ENCODE results near the gene SF3A2. TPM values are rescaled to one million over a fixed set of nuclear protein-coding genes. Genes with fewer than 3 reads are reported as not detected.

Gene SF3A2
- total RNA-seq, 1 donor from 2014 or later = 37.6 TPM

DNA sequence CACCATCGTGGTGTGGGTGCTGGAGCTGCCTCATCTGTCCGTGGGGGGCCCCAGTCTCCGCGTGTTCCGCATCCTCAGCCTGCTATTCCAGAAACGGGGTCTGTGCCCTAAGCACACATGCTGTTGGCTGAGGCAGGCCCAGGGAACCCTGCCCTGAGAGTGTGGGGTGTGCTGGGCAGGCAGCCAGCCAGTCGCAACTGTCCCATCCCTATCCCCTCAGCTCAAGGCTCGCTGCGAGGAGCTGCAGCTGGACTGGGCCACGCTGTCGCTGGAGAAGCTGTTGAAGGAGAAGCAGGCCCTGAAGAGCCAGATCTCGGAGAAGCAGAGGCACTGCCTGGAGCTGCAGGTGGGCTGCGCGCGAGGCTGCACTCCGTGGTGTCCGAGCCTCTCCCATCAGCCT lies 22.4 kb upstream of the SF3A2 start:
- H3K27ac ChIP-seq (ENCODE audit: low read depth, low read length) = no peak overlapping the region
- H3K9me3 ChIP-seq (ENCODE audit: control insufficient read depth in 3 of 3, low read length in 3 of 3) = no peaks in the 10 kb centered on the region
- H3K4me3 ChIP-seq (ENCODE audit: low read length in 3 of 3) = no peak overlapping the region
- no peaks in the 10 kb centered on the region for H3K4me1 ChIP-seq (ENCODE audit: control insufficient read depth in 3 of 3, insufficient read depth in 3 of 3, low read length in 3 of 3)
- peaks cover 53 to 75% (median 69%) of the 10 kb centered on the region in 3 donors for H3K36me3 ChIP-seq (ENCODE audit: control insufficient read depth in 3 of 3, insufficient read depth in 3 of 3, low read length in 3 of 3)
- peak overlapping the region in 2 of 3 donors; percentile 23 to 33 for H3K9ac ChIP-seq (ENCODE audit: low read depth in 1 of 3, low read length in 3 of 3)
- no peaks in the 10 kb centered on the region for H3K27me3 ChIP-seq (ENCODE audit: control insufficient read depth in 3 of 3, insufficient read depth in 3 of 3, low read length in 3 of 3)

DNA sequence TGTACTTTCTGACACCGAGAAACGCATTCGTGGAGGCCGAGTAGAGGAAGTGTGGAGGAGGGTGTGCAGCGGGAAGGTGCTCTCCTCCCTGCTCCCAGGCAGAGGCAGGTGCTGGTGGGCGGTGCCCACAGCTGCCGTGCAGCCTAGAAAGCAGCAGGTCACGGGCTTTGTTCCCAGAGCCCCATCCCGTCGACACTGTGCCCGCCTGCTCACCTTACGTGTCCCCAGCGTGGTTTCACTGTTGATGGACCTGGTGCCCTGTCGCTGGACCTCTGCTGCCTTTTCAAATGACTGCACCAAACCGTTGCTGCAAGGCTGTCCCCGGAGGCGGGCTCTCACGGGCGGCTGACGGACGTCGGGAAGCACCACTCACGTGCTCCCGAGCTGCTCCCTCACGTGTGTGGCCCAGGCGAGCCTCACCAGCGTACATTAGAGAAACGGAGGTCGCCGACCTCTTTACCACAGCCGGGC lies 21.3 kb upstream of the SF3A2 start:
- Histone ChIP-seq H3K27ac (ENCODE audit: low read depth, low read length) (no peak overlapping the region), H3K4me1 (ENCODE audit: control insufficient read depth in 3 of 3, insufficient read depth in 3 of 3, low read length in 3 of 3) (no peaks in the 10 kb centered on the region), H3K36me3 (ENCODE audit: control insufficient read depth in 3 of 3, insufficient read depth in 3 of 3, low read length in 3 of 3) (peaks cover 59 to 74% (median 74%) of the 10 kb centered on the region in 3 donors), H3K4me3 (ENCODE audit: low read length in 3 of 3) (no peak overlapping the region), H3K9me3 (ENCODE audit: control insufficient read depth in 3 of 3, low read length in 3 of 3) (no peaks in the 10 kb centered on the region), H3K9ac (ENCODE audit: low read depth in 1 of 3, low read length in 3 of 3) (no peak overlapping the region), H3K27me3 (ENCODE audit: control insufficient read depth in 3 of 3, insufficient read depth in 3 of 3, low read length in 3 of 3) (no peaks in the 10 kb centered on the region)

DNA sequence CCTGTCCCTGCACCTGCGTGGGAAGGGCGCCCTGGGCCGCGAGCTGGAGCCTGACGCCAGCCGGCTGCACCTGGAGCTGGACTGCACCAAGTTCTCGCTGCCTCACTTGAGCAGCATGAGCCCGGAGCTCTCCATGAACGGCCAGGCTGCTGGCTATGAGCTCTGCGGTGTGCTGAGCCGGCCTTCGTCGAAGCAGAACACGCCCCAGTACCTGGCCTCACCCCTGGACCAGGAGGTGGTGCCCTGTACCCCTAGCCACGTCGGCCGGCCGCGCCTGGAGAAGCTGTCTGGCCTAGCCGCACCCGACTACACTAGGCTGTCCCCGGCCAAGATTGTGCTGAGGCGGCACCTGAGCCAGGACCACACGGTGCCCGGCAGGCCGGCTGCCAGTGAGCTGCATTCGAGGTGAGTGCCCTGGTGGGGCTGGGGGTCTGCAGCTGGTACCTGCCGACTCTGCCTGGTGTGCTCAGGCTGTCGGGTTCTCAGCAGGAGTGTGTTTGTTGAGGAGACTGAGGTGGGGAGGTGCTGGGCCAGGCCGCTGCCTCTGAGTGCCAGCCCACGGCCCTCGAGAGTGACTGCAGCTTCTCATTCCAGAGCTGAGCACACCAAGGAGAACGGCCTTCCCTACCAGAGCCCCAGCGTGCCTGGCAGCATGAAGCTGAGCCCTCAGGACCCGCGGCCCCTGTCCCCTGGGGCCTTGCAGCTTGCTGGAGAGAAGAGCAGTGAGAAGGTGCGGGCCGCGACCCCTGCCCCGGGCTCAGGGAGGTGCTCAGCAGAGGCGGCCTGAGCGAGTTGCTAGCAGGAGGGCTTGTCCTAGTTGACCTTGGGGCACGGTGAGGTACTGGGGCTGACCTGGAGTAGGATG lies 20.0 kb upstream of the SF3A2 start:
- Histone ChIP-seq H3K9ac (ENCODE audit: low read depth in 1 of 3, low read length in 3 of 3) (no peak overlapping the region), H3K4me1 (ENCODE audit: control insufficient read depth in 3 of 3, insufficient read depth in 3 of 3, low read length in 3 of 3) (no peaks in the 10 kb centered on the region), H3K36me3 (ENCODE audit: control insufficient read depth in 3 of 3, insufficient read depth in 3 of 3, low read length in 3 of 3) (peaks cover 55 to 71% (median 69%) of the 10 kb centered on the region in 3 donors), H3K27me3 (ENCODE audit: control insufficient read depth in 3 of 3, insufficient read depth in 3 of 3, low read length in 3 of 3) (no peaks in the 10 kb centered on the region), H3K4me3 (ENCODE audit: low read length in 3 of 3) (no peak overlapping the region), H3K9me3 (ENCODE audit: control insufficient read depth in 3 of 3, low read length in 3 of 3) (no peaks in the 10 kb centered on the region), H3K27ac (ENCODE audit: low read depth, low read length) (no peak overlapping the region)

DNA sequence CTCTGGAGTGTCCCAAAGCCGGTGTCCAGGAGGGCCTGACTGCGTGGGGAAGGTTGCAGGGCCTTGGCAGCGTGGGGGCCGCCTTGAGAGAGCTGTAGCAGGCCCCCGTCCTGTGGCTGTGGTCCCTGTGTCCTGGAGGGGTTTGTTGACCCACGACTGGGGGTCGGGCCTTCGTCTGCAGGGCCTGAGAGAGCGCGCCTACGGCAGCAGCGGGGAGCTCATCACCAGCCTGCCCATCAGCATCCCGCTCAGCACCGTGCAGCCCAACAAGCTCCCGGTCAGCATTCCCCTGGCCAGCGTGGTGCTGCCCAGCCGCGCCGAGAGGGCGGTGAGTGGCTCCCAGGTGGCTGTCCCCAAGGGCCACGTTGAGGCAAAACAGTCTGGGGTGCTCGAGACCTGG lies 19.0 kb upstream of the SF3A2 start:
- H3K36me3 ChIP-seq (ENCODE audit: control insufficient read depth in 3 of 3, insufficient read depth in 3 of 3, low read length in 3 of 3) = peaks cover 54 to 70% (median 66%) of the 10 kb centered on the region in 3 donors

DNA sequence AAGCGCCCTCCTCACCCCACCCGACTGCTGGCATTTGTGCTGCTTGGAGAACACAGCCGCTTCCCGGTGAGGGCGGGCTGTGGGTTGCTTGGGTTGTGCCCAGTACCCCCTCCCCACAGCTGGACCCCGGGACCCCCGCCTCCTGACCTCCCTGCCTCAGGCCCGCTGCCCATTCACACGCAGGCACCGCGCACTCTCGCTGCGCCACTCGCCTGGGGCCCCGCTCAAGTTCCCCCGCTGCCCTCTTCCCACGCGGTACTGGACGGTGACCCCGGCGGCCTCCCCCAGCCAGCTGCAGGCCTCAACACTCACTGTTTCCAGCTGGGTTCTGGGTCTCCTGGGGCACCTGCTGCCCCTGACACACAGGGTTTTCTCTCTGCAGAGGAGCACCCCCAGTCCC lies 16.9 kb upstream of the SF3A2 start:
- Histone ChIP-seq H3K9ac (ENCODE audit: low read depth in 1 of 3, low read length in 3 of 3) (no peak overlapping the region), H3K36me3 (ENCODE audit: control insufficient read depth in 3 of 3, insufficient read depth in 3 of 3, low read length in 3 of 3) (peaks cover 46 to 62% (median 55%) of the 10 kb centered on the region in 3 donors), H3K27me3 (ENCODE audit: control insufficient read depth in 3 of 3, insufficient read depth in 3 of 3, low read length in 3 of 3) (no peaks in the 10 kb centered on the region), H3K27ac (ENCODE audit: low read depth, low read length) (no peak overlapping the region), H3K4me1 (ENCODE audit: control insufficient read depth in 3 of 3, insufficient read depth in 3 of 3, low read length in 3 of 3) (no peaks in the 10 kb centered on the region), H3K9me3 (ENCODE audit: control insufficient read depth in 3 of 3, low read length in 3 of 3) (no peaks in the 10 kb centered on the region), H3K4me3 (ENCODE audit: low read length in 3 of 3) (no peak overlapping the region)

More for the DNA sequence above, 19.0 kb upstream of the SF3A2 start:
- no peak overlapping the region for H3K9ac ChIP-seq (ENCODE audit: low read depth in 1 of 3, low read length in 3 of 3)
- no peak overlapping the region for H3K4me3 ChIP-seq (ENCODE audit: low read length in 3 of 3)
- no peaks in the 10 kb centered on the region for H3K4me1 ChIP-seq (ENCODE audit: control insufficient read depth in 3 of 3, insufficient read depth in 3 of 3, low read length in 3 of 3)
- H3K27me3 ChIP-seq (ENCODE audit: control insufficient read depth in 3 of 3, insufficient read depth in 3 of 3, low read length in 3 of 3) = no peaks in the 10 kb centered on the region
- no peak overlapping the region for H3K27ac ChIP-seq (ENCODE audit: low read depth, low read length)
- H3K9me3 ChIP-seq (ENCODE audit: control insufficient read depth in 3 of 3, low read length in 3 of 3) = no peaks in the 10 kb centered on the region

DNA sequence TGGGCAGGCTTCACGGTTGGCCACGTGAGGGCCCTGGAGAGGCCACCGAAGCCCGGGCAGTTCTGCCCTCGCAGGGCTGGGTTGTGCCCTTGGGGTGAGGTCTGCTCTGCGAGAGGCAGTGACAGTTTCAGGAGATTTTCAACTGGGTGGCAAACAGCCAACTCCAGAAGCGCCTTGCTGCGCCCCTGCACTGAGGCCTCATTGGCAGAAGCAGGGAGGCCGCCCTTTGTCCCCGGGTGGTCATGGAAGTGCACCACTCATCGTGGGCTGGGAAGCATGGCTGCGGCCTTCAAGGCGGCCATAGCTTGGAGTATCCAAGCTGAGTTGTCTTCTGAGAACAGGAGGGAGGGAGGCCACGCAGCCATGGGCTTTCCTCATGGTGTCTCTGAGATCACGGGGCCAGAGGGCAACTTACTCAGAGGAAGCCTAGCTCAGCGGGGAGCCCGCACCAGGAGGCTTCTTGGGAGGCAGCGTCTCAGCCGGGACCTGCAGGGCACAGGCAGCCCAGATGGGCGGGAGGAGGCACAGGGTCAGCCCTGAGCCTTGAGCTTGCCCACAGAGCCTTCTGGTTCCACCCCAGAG lies 15.3 kb upstream of the SF3A2 start:
- H3K9me3 ChIP-seq (ENCODE audit: control insufficient read depth in 3 of 3, low read length in 3 of 3) = no peaks in the 10 kb centered on the region
- no peak overlapping the region for H3K9ac ChIP-seq (ENCODE audit: low read depth in 1 of 3, low read length in 3 of 3)
- peaks cover 50 to 67% (median 60%) of the 10 kb centered on the region in 3 donors for H3K36me3 ChIP-seq (ENCODE audit: control insufficient read depth in 3 of 3, insufficient read depth in 3 of 3, low read length in 3 of 3)
- H3K27me3 ChIP-seq (ENCODE audit: control insufficient read depth in 3 of 3, insufficient read depth in 3 of 3, low read length in 3 of 3) = no peaks in the 10 kb centered on the region
- no peak overlapping the region for H3K27ac ChIP-seq (ENCODE audit: low read depth, low read length)
- H3K4me1 ChIP-seq (ENCODE audit: control insufficient read depth in 3 of 3, insufficient read depth in 3 of 3, low read length in 3 of 3) = no peaks in the 10 kb centered on the region
- H3K4me3 ChIP-seq (ENCODE audit: low read length in 3 of 3) = no peak overlapping the region

DNA sequence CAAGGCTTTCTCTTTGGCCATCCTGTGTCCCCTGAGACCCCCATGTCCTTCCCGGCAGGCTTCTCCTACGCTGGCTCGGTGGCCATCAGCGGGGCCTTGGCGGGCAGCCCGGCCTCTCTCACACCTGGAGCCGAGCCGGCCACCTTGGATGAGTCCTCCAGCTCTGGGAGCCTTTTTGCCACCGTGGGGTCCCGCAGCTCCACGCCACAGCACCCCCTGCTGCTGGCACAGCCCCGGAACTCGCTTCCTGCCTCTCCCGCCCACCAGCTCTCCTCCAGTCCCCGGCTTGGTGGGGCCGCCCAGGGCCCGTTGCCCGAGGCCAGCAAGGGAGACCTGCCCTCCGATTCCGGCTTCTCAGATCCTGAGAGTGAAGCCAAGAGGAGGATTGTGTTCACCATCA lies 14.7 kb upstream of the SF3A2 start:
- H3K9ac ChIP-seq (ENCODE audit: low read depth in 1 of 3, low read length in 3 of 3) = no peak overlapping the region
- H3K36me3 ChIP-seq (ENCODE audit: control insufficient read depth in 3 of 3, insufficient read depth in 3 of 3, low read length in 3 of 3) = peaks cover 45 to 66% (median 59%) of the 10 kb centered on the region in 3 donors
- H3K4me3 ChIP-seq (ENCODE audit: low read length in 3 of 3) = no peak overlapping the region
- H3K27me3 ChIP-seq (ENCODE audit: control insufficient read depth in 3 of 3, insufficient read depth in 3 of 3, low read length in 3 of 3) = no peaks in the 10 kb centered on the region
- no peak overlapping the region for H3K27ac ChIP-seq (ENCODE audit: low read depth, low read length)
- H3K4me1 ChIP-seq (ENCODE audit: control insufficient read depth in 3 of 3, insufficient read depth in 3 of 3, low read length in 3 of 3) = no peaks in the 10 kb centered on the region
- H3K9me3 ChIP-seq (ENCODE audit: control insufficient read depth in 3 of 3, low read length in 3 of 3) = no peaks in the 10 kb centered on the region

DNA sequence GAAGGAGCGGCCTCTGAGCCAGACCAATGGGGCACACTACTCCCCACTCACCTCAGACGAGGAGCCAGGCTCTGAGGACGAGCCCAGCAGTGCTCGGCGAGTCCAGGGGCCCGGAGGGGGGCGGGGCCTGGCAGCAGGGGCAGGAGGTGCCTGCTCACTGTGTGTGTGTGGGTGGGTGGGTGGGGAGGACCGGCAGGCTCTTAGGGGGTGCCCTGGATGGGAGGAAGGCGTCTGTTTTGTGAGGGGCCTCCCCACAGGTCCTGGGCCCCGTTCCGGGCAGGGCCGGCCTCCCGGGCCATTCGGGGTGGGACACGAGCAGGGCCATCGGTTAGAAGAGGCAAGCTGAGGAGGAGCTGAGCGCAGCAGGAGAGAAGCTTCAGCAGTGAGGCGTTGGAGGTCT lies 13.2 kb upstream of the SF3A2 start:
- Histone ChIP-seq H3K4me1 (ENCODE audit: control insufficient read depth in 3 of 3, insufficient read depth in 3 of 3, low read length in 3 of 3) (peaks cover 2 to 3% (median 2%) of the 10 kb centered on the region in 3 donors), H3K9me3 (ENCODE audit: control insufficient read depth in 3 of 3, low read length in 3 of 3) (no peaks in the 10 kb centered on the region), H3K4me3 (ENCODE audit: low read length in 3 of 3) (no peak overlapping the region), H3K27me3 (ENCODE audit: control insufficient read depth in 3 of 3, insufficient read depth in 3 of 3, low read length in 3 of 3) (no peaks in the 10 kb centered on the region), H3K27ac (ENCODE audit: low read depth, low read length) (no peak overlapping the region), H3K9ac (ENCODE audit: low read depth in 1 of 3, low read length in 3 of 3) (no peak overlapping the region), H3K36me3 (ENCODE audit: control insufficient read depth in 3 of 3, insufficient read depth in 3 of 3, low read length in 3 of 3) (peaks cover 33 to 59% (median 55%) of the 10 kb centered on the region in 3 donors)

DNA sequence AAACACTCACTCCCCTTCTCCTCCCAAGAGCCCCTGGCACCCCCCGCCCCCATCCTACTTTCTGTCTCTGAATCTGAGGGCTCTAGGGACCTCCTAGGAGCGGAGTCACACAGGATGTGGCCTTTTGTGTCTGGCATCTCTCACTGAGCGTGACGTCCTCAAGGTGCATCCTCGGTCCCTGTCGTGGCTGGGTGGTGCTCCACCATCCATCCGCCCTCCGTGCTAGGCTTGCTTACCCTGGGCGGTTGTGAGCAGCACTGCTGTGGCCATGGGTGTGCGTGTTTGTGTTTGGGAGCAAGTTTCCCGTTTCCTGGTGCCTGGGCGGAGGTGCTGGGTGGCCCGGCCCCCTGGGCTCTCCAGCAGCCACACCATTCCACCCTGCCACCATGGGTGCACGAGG lies 12.7 kb upstream of the SF3A2 start:
- peaks cover 34 to 59% (median 55%) of the 10 kb centered on the region in 3 donors for H3K36me3 ChIP-seq (ENCODE audit: control insufficient read depth in 3 of 3, insufficient read depth in 3 of 3, low read length in 3 of 3)
- no peak overlapping the region for H3K9ac ChIP-seq (ENCODE audit: low read depth in 1 of 3, low read length in 3 of 3)
- no peak overlapping the region for H3K4me3 ChIP-seq (ENCODE audit: low read length in 3 of 3)
- no peak overlapping the region for H3K27ac ChIP-seq (ENCODE audit: low read depth, low read length)
- H3K27me3 ChIP-seq (ENCODE audit: control insufficient read depth in 3 of 3, insufficient read depth in 3 of 3, low read length in 3 of 3) = no peaks in the 10 kb centered on the region
- H3K4me1 ChIP-seq (ENCODE audit: control insufficient read depth in 3 of 3, insufficient read depth in 3 of 3, low read length in 3 of 3) = peaks cover 7 to 8% (median 8%) of the 10 kb centered on the region in 3 donors
- no peaks in the 10 kb centered on the region for H3K9me3 ChIP-seq (ENCODE audit: control insufficient read depth in 3 of 3, low read length in 3 of 3)

DNA sequence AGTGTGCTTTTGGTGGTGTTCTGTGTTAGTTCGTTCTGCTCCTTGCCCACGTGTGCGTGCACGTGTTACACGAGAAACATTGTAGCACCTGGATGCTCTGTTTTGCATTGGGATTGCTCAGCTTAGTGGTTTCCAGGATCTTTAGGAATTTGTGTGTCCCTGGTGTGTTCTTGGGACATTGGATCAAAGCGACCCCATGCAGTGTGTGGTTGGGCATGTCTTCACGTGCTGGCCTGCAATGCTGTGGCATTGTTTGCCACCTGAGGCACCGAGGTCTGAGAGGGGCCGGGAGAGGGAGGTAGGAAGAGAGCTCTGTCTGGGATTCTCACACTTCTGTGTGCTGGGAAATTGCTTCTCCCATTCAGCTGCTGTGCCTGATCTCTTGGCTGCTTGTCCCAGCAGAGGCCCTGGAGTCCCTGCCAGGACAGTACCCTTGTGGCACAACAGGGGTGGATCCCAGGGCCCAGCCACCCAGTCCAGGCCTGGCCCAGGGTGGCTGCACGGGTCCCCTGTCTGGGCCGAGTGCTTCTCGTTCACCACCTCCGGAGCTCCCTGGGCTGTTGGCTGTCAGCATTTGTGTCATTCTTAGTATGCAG lies 11.8 kb upstream of the SF3A2 start:
- no peak overlapping the region for H3K9ac ChIP-seq (ENCODE audit: low read depth in 1 of 3, low read length in 3 of 3)
- H3K4me1 ChIP-seq (ENCODE audit: control insufficient read depth in 3 of 3, insufficient read depth in 3 of 3, low read length in 3 of 3) = peaks cover 8 to 14% (median 12%) of the 10 kb centered on the region in 3 donors
- H3K27me3 ChIP-seq (ENCODE audit: control insufficient read depth in 3 of 3, insufficient read depth in 3 of 3, low read length in 3 of 3) = no peaks in the 10 kb centered on the region
- H3K36me3 ChIP-seq (ENCODE audit: control insufficient read depth in 3 of 3, insufficient read depth in 3 of 3, low read length in 3 of 3) = peaks cover 38 to 58% (median 49%) of the 10 kb centered on the region in 3 donors
- H3K4me3 ChIP-seq (ENCODE audit: low read length in 3 of 3) = no peak overlapping the region
- H3K27ac ChIP-seq (ENCODE audit: low read depth, low read length) = no peak overlapping the region
- H3K9me3 ChIP-seq (ENCODE audit: control insufficient read depth in 3 of 3, low read length in 3 of 3) = no peaks in the 10 kb centered on the region
